Stimulated activated CD8-positive, alpha-beta memory T cell treated with anti-CD3 and anti-CD28 coated beads, Interleukin-15, amount 100 ng/mL, for 48 hours (primary cell): ENCODE data around the gene SRD5A3.

ENCODE experiments used
- DNase-seq, 2 donors: peaks; one replicate each; pipeline ENCODE4 v3.0.0-alpha.2; 2020; ENCODE audit warnings: low read depth in 2 of 2

Gene SRD5A3

DNA sequence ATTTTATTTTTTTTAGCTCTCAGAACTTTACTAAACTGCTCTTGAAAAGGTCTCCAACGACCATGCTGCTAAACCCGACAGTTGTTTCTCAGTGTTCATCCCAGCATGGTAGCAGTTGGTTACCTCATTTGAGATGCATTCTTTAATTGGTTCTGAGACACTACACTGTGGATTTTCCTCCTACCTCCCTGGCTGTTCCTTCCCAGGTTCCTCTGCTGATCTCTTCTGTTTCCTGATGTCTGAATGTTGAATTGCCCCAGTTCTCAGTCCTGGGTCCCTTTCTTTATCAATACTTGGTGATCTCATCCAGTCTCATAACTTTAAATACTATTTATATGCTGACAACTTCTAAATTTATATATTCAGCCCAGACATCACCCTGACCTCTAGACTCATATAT lies 30.7 kb downstream of the SRD5A3 start:
- no peak for DNase-seq

DNA sequence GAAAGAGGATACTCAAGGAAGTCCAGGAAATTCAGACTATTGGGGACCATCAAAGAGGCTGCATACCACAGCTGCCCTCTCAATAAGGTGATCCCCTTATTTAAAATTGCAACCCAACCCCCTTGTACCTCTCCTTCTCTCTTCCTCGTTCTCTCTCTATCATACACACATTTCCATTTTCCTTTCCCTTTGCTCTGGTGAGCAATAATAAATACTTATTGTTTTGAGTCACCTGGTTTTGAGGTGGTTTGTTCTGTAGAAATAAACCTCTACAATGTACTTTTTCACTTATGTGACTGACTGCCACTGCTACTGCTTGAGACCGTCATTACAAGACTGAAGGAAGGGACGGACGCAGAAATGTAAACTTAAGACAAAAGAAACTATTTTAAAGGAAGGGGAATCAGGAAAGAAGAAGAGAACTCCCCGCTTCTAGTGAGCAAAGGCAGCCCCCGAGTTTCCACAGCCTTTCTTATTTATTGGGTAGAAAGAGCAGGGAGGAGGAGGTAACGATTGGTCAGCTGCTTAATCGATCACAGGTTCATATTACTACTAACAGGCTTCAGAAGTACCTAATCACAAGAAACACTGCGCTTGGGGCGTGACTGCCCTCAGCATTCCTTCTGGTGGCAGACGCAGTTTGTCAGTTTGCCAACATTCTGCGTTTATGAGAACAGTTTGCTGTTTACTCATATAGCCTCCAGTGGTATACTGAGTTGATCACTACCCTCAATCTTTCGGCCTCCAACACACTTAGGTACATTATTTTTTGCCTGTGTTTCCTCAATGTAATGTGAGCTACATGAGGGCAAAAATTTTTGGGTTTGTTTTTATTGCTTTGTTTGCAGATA lies 32.8 kb downstream of the SRD5A3 start:
- no peak for DNase-seq

- DNase-seq = no peak
Observed at GRCh38 chr4:55380576-55380975, 34.5 kb downstream of the SRD5A3 start.

DNA sequence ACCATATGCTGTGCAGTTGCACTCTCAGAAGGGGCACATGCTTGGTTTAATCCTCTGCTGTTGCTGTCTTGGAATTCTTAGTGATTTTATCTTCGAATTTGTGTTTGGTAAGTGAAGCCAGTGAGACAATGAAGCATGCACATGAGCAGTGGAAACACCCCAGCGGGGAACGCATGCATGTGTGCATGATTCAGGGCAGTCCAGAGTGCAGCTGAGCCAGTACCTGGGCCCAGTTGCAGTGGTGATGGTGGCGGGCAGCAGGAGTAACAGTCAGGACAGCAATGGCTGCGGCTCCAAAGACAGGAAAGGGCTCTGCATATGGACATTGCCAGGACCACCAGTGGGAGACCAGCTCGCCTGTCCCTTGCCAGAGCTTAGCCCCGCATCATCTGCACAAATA lies 35.5 kb downstream of the SRD5A3 start:
- no peak for DNase-seq

GRCh38 chr4:55382488-55383003 lies 36.5 kb downstream of the SRD5A3 start:
- DNase-seq = no peak

GRCh38 chr4:55385201-55385649 lies 39.2 kb downstream of the SRD5A3 start:
- DNase-seq = no peak

- no peak for DNase-seq
Observed at GRCh38 chr4:55386073-55386472, 40.0 kb downstream of the SRD5A3 start.

DNA sequence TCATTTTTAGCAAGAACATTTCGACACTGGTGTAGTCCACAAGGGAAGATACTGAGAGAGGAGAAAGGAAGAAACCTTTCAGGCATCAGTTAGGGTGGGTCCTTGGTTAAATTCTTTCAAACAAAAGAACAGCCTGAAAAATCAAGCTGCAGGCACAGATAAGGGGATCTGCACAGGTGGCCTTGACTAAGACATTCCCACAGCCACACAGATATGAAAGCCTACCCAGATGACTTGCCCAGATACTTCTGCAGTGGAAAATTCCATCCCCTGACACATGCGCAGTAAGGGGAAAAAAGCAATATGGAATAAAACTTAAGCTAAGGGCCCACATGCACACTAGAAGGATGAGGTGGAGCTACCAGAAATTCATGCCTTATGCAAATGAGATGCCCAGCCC lies 40.8 kb downstream of the SRD5A3 start:
- DNase-seq = no peak

DNA sequence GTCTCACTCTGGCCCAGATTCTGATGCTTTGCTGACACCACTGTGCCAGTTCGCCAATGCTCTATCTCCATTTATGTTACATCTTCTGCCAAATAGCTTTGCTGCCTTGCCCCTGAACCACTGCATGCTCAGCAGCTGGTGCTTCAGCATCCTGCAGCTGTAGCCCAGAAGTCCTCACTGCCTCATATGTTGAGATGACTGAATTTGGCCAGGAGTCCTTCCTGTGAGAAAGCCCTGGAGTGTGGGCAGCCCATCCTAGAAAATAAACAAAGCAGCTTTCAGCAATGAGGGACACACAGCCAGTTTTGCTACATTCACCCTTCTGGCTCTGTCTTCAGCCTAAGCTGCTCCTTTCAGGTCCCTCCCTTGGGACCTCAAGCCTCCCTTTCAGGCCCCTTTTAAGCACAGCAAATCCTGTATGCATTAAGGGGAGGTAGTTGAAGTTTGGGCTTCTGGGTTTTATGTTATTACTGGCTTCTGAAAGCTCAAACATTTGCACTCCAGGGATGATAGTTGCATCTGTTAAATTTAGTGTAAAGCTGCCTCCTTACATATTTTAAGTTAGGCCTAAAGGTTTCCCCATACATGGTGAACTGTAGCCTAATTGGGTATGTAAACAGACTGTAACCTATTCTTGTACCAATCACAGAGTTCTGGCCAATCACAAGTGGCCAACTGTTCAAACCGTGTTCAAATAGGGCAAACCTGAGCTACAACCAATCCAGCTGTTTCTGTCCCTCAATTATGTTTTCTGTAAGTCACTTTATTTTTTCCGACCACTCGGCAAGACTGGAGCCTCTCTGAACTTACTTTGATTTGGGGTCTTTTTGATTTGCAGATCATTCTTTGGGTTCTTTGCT lies 47.6 kb downstream of the SRD5A3 start:
- DNase-seq = no peak

DNA sequence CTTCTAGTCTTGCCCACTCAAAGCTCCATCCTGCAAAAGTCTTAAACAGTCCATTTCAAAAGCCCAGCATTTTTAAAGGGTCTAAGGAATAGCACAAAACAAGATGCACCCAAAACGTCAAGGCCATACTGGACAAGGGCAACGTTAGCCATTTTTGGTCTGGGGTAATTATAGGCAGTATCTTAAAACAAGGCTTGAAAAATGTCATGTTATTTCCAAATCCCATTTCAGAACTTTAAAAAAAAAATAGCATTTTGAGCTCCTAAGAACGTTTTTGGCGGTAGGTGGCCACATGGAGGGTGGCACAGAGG lies 49.1 kb downstream of the SRD5A3 start:
- DNase-seq = no peak

DNA sequence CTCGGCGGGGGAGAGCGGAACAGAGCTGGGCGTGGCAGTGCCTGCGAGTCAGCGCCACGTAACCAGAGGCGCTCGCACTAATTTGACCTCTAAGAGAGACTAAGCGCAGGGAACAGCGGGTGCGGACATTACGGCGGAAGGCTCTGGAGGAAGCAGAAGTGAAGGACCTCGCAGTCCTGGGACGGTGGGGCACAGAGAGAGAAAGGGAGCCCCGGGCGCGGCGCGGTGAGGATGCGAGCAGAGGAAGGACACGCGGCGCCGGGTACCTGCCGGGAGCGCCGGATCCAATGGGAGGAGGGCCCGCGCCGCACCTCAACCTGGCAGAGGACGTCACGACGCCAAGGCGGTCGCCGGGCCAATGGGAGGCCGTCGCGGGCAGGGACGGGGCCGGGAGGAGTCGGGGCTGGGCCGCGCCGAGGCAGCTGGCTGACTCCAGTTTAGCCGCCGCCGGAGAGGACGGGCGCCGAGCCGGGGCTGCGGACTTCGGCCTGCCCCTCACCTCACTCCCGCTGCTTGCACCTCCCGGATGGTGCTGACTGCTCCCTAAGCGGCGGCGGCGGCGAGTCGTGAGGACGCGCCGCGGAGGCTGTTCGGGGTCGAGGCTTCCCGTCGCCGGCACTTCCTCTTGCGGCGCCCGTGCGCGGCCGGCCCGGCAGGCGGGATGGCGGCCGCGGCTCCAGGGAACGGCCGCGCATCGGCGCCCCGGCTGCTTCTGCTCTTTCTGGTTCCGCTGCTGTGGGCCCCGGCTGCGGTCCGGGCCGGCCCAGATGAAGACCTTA lies 49.7 kb downstream of the SRD5A3 start, which contains the start of gene TMEM165:
TSS of gene TMEM165 (plus strand) at position 429 of the 779 bp plus-strand sequence. CDS start at position 662, 233 bp downstream.
- peak; percentile 87 to 88 for DNase-seq

DNA sequence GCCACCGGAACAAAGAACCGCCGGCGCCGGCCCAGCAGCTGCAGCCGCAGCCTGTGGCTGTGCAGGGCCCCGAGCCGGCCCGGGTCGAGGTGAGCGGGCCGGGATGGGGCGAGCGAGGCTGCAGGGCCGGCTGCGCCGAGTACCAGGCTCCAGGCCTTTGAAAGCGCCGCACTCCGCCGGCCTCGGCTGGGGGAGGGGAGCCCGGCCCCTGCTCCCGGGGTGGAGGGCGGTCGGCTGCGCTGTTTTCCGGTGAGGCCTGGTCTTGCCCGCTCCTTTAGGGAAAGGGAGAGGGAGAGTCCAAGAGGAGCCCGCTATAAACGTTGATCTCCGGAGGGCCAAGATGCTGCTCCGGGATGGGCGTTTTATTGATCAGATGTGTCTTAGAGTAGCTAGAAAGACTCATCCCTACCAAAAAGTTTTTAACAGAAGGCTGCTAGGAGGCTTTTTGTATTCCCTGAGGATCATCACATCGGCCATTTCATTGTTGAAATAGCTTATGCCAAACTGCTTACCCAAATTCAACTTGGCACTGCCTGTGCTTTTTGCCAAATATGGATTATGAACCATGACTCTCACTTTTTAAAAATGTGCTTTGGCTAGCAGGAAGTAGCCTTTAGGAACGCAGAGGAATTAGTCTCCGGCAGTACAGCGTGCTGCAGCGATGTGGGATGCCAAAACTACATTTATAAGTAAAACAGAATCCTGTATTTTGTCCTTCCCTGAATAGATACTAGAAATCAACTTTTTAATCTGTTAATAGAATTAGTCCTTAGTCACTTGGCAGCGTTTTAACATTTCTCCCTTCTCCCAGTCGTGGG lies 50.5 kb downstream of the SRD5A3 start:
- peak; percentile 3 to 16 for DNase-seq

GRCh38 chr4:55397126-55397436 lies 51.0 kb downstream of the SRD5A3 start:
- no peak for DNase-seq

DNA sequence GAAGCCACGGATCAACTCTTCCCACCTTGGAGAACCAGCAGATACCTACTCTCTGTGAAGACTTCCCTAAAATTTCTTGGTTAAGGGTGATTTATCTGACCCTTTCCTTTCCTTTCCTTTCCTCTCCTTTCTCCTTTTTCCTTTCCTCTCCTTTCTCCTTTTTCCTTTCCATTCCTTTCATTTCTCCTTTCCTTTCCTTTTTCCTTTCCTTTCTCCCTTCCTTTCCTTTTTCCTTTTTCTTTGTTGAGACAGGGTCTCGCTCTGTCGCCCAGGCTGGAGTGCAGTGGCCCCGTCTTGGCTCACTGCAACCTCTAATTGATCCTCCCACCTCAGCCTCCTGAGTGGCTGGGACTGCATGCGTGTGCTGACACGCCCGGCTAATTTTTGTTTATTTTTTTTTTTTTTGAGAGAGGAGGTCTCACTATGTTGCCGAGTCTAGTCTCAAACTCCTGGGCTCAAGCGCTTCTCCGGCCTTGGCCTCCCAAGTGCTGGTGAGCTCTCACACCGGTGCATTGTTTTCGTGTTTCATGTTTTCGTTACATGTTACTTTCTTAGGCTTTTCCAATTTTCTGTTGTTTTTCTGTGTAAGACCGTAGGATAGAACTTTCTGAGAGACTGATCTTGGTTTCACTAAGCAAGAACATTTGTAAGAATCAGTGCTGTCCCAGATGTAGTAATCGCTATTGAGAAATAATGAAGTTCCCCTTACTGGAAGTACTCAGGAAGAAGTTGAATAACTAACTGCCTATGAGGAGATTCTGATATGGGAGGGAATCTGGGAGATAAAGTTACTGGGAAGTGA lies 51.7 kb downstream of the SRD5A3 start:
- no peak for DNase-seq

DNA sequence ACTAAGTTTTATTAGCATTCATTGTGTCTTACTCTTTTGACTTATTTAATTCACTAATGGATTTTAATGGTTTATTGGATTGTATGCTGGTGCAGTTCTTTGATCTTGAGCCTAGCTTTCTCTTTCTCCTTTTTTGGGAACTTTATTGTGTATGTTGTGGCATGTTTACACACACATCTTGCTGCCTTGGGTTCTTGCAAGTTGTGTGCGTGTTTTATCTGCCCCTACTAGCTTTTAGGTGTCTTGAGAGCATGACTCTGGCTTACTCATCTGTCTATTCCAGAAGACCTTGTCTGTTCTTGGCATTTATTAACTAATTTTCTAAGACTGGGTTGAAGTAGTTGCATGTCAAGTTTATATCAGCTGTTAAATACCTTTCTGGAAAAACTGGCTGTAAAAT lies 52.4 kb downstream of the SRD5A3 start:
- no peak for DNase-seq

- no peak for DNase-seq
Observed at GRCh38 chr4:55398966-55399365, 52.9 kb downstream of the SRD5A3 start.

GRCh38 chr4:55399581-55399980 lies 53.5 kb downstream of the SRD5A3 start:
- DNase-seq = no peak

- DNase-seq = no peak
Observed at GRCh38 chr4:55405073-55405472, 59.0 kb downstream of the SRD5A3 start.

DNA sequence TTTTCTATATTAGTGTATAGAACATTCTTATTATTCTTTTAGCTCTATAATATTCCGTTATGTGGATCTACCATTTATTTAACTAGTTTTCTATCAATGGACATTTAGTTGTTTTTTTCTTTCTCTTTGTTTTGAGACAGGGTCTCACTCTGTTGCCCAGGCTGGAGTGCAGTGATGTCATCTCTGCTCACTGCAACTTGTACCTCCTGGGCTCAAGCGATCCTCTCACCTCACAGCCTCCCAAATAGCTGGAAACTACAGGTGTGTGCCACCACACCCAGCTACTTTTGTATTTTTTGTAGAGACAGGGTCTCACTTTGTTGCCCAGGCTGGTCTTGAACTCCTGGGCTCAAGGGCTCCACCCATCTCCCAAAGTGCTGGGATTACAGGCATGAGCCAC lies 60.5 kb downstream of the SRD5A3 start:
- DNase-seq = no peak

GRCh38 chr4:55407119-55407518 lies 61.1 kb downstream of the SRD5A3 start:
- no peak for DNase-seq
